K562 (cell line): Measurements from ENCODE around the gene KCNA10. TPM values are rescaled to one million over a fixed set of nuclear protein-coding genes. Genes with fewer than 3 reads are reported as not detected.

ENCODE experiments used
- ATAC-seq: fragments of 200-7000 bp; cut with Tn5 transposase; 3 replicates; pipeline ENCODE4 v1.9.1; 2020; ENCODE audit warnings: moderate library complexity
- BruUV-seq: library from RNA; stranded (reverse); fragments of 400-500 nt; replicated peaks from 2 replicates; lab custom pipeline; 2021; lab: Mats Ljungman, UMichigan
- CTCF ChIA-PET: fragments of 300-600 bp; formaldehyde crosslinking; extraction: SDS; loops from one replicate; lab custom pipeline; 2021; ENCODE audit warnings: low intra/inter-chr PET ratio; lab: Yijun Ruan, JAX
- POLR2A ChIA-PET: fragments of 300-600, 350-650 bp; sonication (Branson Sonifier 250); formaldehyde crosslinking; extraction: SDS; loops from one replicate; lab custom pipeline; 2021; ENCODE audit warnings: antibody characterized with exemption, inconsistent platforms; lab: Yijun Ruan, JAX
- DNase-seq, 4 experiments: peaks; one replicate each; pipeline versions ENCODE4 v3.0.0 to v3.0.0-alpha.2; 2011 to 2018; ENCODE audit warnings: low spot score in 3 of 4, mixed read lengths in 3 of 4; ENCODE audit errors: extremely low read depth in 1 of 4
- FAIRE-seq: peaks from 2 replicates; lab custom pipeline; 2011; peaks lifted over from hg19 to GRCh38; lab: Jason Lieb, UNC
- H2AFZ ChIP-seq: 2 replicates; pipeline ENCODE4 v1.6.0; 2011; ENCODE audit warnings: low read depth, low read length, control low read depth, inconsistent platforms
- H3K27ac ChIP-seq: fragments of 200-600 bp; 3 replicates; pipeline ENCODE4 v1.8.0; 2011; ENCODE audit warnings: low read depth, mild to moderate bottlenecking, control low read depth, inconsistent platforms, low read length, moderate library complexity, mixed read lengths; ENCODE audit errors: extremely low read depth
- H3K27me3 ChIP-seq, 2 experiments: fragments of 300-600 bp in 1 of 2; 2 replicates in 1 of 2; 3 replicates in 1 of 2; pipeline versions ENCODE4 v1.6.0 to v1.8.0; 2011; ENCODE audit warnings: inconsistent platforms in 2 of 2, low read length in 2 of 2, mild to moderate bottlenecking in 1 of 2, mixed read lengths in 1 of 2, moderate library complexity in 1 of 2; ENCODE audit not compliant: control insufficient read depth in 2 of 2, insufficient read depth in 2 of 2
- H3K36me3 ChIP-seq: fragments of 300-600 bp; 3 replicates; pipeline ENCODE4 v1.8.0; 2011; ENCODE audit warnings: mild to moderate bottlenecking, low read length, inconsistent platforms; ENCODE audit not compliant: control insufficient read depth, insufficient read depth
- H3K4me1 ChIP-seq, 2 experiments: fragments of 200-600 bp in 1 of 2; replicated peaks in 1 of 2; 2 replicates in 1 of 2; 3 replicates in 1 of 2; pipeline versions ENCODE4 v1.5.1 to v1.8.0; 2011; ENCODE audit warnings: inconsistent platforms in 2 of 2, low read length in 2 of 2, mild to moderate bottlenecking in 1 of 2, mixed read lengths in 1 of 2, moderate library complexity in 1 of 2; ENCODE audit not compliant: control insufficient read depth in 2 of 2, insufficient read depth in 2 of 2
- H3K4me2 ChIP-seq: 2 replicates; pipeline ENCODE4 v1.6.1; 2011; ENCODE audit warnings: low read length, control low read depth, inconsistent platforms, mixed read lengths; ENCODE audit not compliant: insufficient read depth
- H3K4me3 ChIP-seq: fragments of 200-600 bp; sonication (generic), shearing (Covaris generic); 2 replicates; pipeline ENCODE4 v1.5.1; 2016; ENCODE audit warnings: control low read depth, inconsistent platforms
- H3K79me2 ChIP-seq: fragments of 200-600 bp; 3 replicates; pipeline ENCODE4 v1.8.0; 2011; ENCODE audit warnings: low read length, inconsistent platforms; ENCODE audit not compliant: control insufficient read depth, insufficient read depth
- H3K9ac ChIP-seq, 2 experiments: 2 replicates each; pipeline versions ENCODE4 v1.6.0 to v1.6.1; 2011; ENCODE audit warnings: low read depth in 2 of 2, low read length in 2 of 2, control low read depth in 1 of 2, inconsistent platforms in 1 of 2, mild to moderate bottlenecking in 1 of 2, mixed read lengths in 1 of 2; ENCODE audit not compliant: insufficient read depth in 1 of 2
- H3K9me1 ChIP-seq: one replicate; pipeline ENCODE4 v1.6.0; 2011; ENCODE audit warnings: inconsistent platforms, mild to moderate bottlenecking, low read length, moderate library complexity; ENCODE audit not compliant: control insufficient read depth, insufficient read depth
- H3K9me3 ChIP-seq: replicated peaks from 2 replicates; pipeline ENCODE4 v1.5.1; 2011; ENCODE audit warnings: low read depth, low read length, inconsistent platforms; ENCODE audit not compliant: control insufficient read depth, insufficient read depth
- H4K20me1 ChIP-seq: replicated peaks from 2 replicates; pipeline ENCODE4 v1.6.1; 2011; ENCODE audit warnings: low read length, inconsistent platforms, mixed read lengths; ENCODE audit not compliant: control insufficient read depth, insufficient read depth
- ASH1L ChIP-seq: fragments of 450-650 bp; IDR thresholded peaks from 2 replicates; pipeline ENCODE4 v1.6.1; 2018; ENCODE audit warnings: borderline replicate concordance, mild to moderate bottlenecking, low read depth; ENCODE audit not compliant: partially characterized antibody
- DDX20 ChIP-seq: fragments of 450-650 bp; IDR thresholded peaks from 2 replicates; pipeline ENCODE4 v1.6.1; 2016; ENCODE audit warnings: missing genetic modification characterization, low read depth, mild to moderate bottlenecking, missing compliant biosample characterization, moderate library complexity
- E4F1 ChIP-seq: fragments of 250-450 bp; sonication (Bioruptor Pico); IDR thresholded peaks from 2 replicates; pipeline ENCODE4 v1.5.0; 2021; ENCODE audit warnings: mild to moderate bottlenecking, borderline replicate concordance
- ELF1 ChIP-seq: fragments of 200-800 bp; sonication (Bioruptor generic); IDR thresholded peaks from 2 replicates; pipeline ENCODE4 v1.6.1; 2016; ENCODE audit warnings: missing genetic modification characterization, missing compliant biosample characterization
- EZH2 ChIP-seq: IDR thresholded peaks from 2 replicates; pipeline ENCODE4 v1.6.1; 2012; ENCODE audit warnings: low read depth, mild to moderate bottlenecking, inconsistent platforms, low read length, borderline replicate concordance
- GABPA ChIP-seq: fragments of 200-800 bp; sonication (Bioruptor generic); conservative IDR thresholded peaks from 2 replicates; pipeline ENCODE4 v1.6.1; 2016; ENCODE audit warnings: low read depth, missing genetic modification characterization, missing compliant biosample characterization
- MYC ChIP-seq, 2 experiments: fragments of 250-450 bp in 1 of 2; sonication (Bioruptor Pico) in 1 of 2; IDR thresholded peaks; 2 replicates each; pipeline versions ENCODE4 v1.5.1 to v1.6.1; 2012 to 2021; ENCODE audit warnings: low read depth in 2 of 2, borderline replicate concordance in 1 of 2, improper control_type of control experiment in 1 of 2, low read length in 1 of 2, mild to moderate bottlenecking in 1 of 2, moderate library complexity in 1 of 2
- NCOA1 ChIP-seq: fragments of 450-650 bp; IDR thresholded peaks from 2 replicates; pipeline ENCODE4 v1.6.1; 2016; ENCODE audit warnings: low read depth
- NFATC3 ChIP-seq: fragments of 450-650 bp; IDR thresholded peaks from 2 replicates; pipeline ENCODE4 v1.6.1; 2017; ENCODE audit warnings: mild to moderate bottlenecking
- POLR2A ChIP-seq: fragments of 450-650 bp; conservative IDR thresholded peaks from 2 replicates; pipeline ENCODE4 v1.6.1; 2016
- SIRT6 ChIP-seq: IDR thresholded peaks from one replicate; pipeline ENCODE4 v1.6.1; 2012; ENCODE audit warnings: low read depth, mild to moderate bottlenecking, control low read depth, inconsistent platforms, low read length, moderate library complexity
- ZFX ChIP-seq: sonication (generic); formaldehyde crosslinking; IDR thresholded peaks from 2 replicates; pipeline ENCODE4 v1.8.0; 2022; ENCODE audit warnings: mild to moderate bottlenecking, missing genetic modification reagents, moderate library complexity
- ZNF23 ChIP-seq: fragments of 250-450 bp; sonication (Bioruptor Pico); IDR thresholded peaks from 2 replicates; pipeline ENCODE4 v1.4.0; 2020; ENCODE audit warnings: mild to moderate bottlenecking
- ZNF696 ChIP-seq: fragments of 250-450 bp; sonication (Bioruptor Pico); conservative IDR thresholded peaks from 2 replicates; pipeline ENCODE4 v1.4.0; 2020; ENCODE audit warnings: mild to moderate bottlenecking, moderate library complexity
- ZNF707 ChIP-seq: fragments of 250-450 bp; sonication (Bioruptor Pico); conservative IDR thresholded peaks from 2 replicates; pipeline ENCODE4 v1.8.0; 2022; ENCODE audit warnings: inconsistent platforms, mild to moderate bottlenecking, moderate library complexity
- WGBS: fragments of 100-300 bp; shearing (Covaris generic); methylation state at CpG from one replicate; pipeline ENCODE4 v1.1.6; 2016; ENCODE audit warnings: low coverage, mixed read lengths; ENCODE audit not compliant: insufficient coverage; ENCODE audit errors: missing lambda C conversion rate; 5-methylcytosine and 5-hydroxymethylcytosine counted together
- in situ Hi-C: fragments of 300-500 bp; cut with MboI; formaldehyde crosslinking; loops from 4 replicates; pipeline ENCODE4 v1.15.0; 2018; ENCODE audit warnings: inconsistent platforms, mixed read lengths
- intact Hi-C: fragments of 100-400 bp; cut with micrococcal nuclease; formaldehyde crosslinking; loops from 2 replicates; pipeline ENCODE4 v1.14.2; 2022
- polyA plus RNA-seq, 8 experiments: library from polyadenylated mRNA; depleted of rRNA in 4 of 8; stranded (reverse) in 5 of 8; unstranded in 3 of 8; fragments of >200 nt; fragmentation: Nextera tagmentation in 2 of 8; fragmentation: Illumina TruSeq in 1 of 8; extraction: Ambion mirVana in 2 of 8; extraction: Trizol in 1 of 8; gene quantifications; 2 replicates each; pipeline versions ENCODE4 v1.2.1 to v1.2.3, GENCODE V29; 2011 to 2014; ENCODE audit warnings: inconsistent platforms in 1 of 8, missing spikeins in 1 of 8
- total RNA-seq, 7 experiments: library from RNA; depleted of rRNA in 6 of 7; stranded (reverse); fragments of >200 nt in 6 of 7; fragmentation: Illumina TruSeq in 2 of 7; extraction: Trizol in 2 of 7; gene quantifications; 2 replicates each; pipeline versions ENCODE4 v1.2.1 to v1.2.3, GENCODE V29; 2011 to 2021; ENCODE audit warnings: low replicate concordance in 1 of 7

KCNA10 gene
- total and polyA plus RNA-seq, 9 of the 15 experiments (the other 6 are each of a cell fraction or from before 2014, with no cell fraction given): not detected

- H3K4me2 ChIP-seq: no peak overlapping the region
- no peaks in the 10 kb centered on the region for H3K79me2 ChIP-seq
- peak overlapping the region in 1 of 2 experiments; percentile 36; a peak in 2 of 4 replicates for H3K9ac ChIP-seq
- DNase-seq: peak in 2 of 4 experiments; percentile 52 to 53
- no peaks in the 10 kb centered on the region for H3K9me1 ChIP-seq
- WGBS: 36% methylated on average over 14 of the region's 14 CpGs
- TF ChIP-seq GABPA (tag) (no peak), ELF1 (tag) (no peak), POLR2A (no peak), ZNF696 (CRISPR knock-in tag) (no peak), NCOA1 (no peak), MYC (IDR thresholded peaks at IDR 0.05; ENCODE audit: low read depth, low read length) (no peak), MYC (CRISPR knock-in tag; IDR thresholded peaks at IDR 0.05; ENCODE audit: borderline replicate concordance, low read depth) (no peak), EZH2 (no peak), DDX20 (tag) (no peak), ZNF23 (no peak), ZNF707 (CRISPR knock-in tag) (no peak), E4F1 (CRISPR knock-in tag) (no peak), SIRT6 (no peak), ZFX (CRISPR knock-in tag) (no peak), ASH1L (no peak), NFATC3 (no peak)
- TF ChIP-seq, all 486 proteins: peak for 0
- Histone ChIP-seq H2AFZ (no peak overlapping the region), H3K36me3 (no peaks in the 10 kb centered on the region), H3K9me3 (no peaks in the 10 kb centered on the region), H4K20me1 (0 out of 2 replicates have a peak, but pooled peaks cover 22% of the 10 kb centered on the region), H3K4me3 (no peak overlapping the region), H3K4me1 (peaks cover 0 to 12% of the 10 kb centered on the region in 2 experiments; a peak in 2 of 5 replicates), H3K27me3 (peaks cover 20 to 66% of the 10 kb centered on the region in 2 experiments; a peak in 4 of 5 replicates), H3K27ac (no peak overlapping the region)
- intact Hi-C loops: no loop called here
- no peak for FAIRE-seq
- POLR2A ChIA-PET: no interaction called here
- in situ Hi-C loops: no loop called here
- CTCF ChIA-PET: no interaction called here
- peak; percentile 32; the same call in 1 of the 3 replicates for ATAC-seq
- BruUV-seq: no TSS peak
These were observed 28.9 kb downstream of the KCNA10 start for GRCh38 chr1:110489973-110490542.
